ENCODE measurements around the gene DCDC1. TPM values are rescaled to one million over a fixed set of nuclear protein-coding genes. Genes with fewer than 3 reads are reported as not detected.

DCDC1 gene
- total RNA-seq, 1 experiment from 2014 or later: under 0.01 TPM

GRCh38 chr11:31237819-31238760 lies 131.4 kb downstream of the DCDC1 start:
- peak; percentile 8 for DNase-seq (ENCODE audit: low read depth)

- DNase-seq (ENCODE audit: low read depth): peak; percentile 7
Measured at GRCh38 chr11:31236143-31236542, 133.4 kb downstream of the DCDC1 start.

GRCh38 chr11:31233425-31233824 lies 136.1 kb downstream of the DCDC1 start:
- peak; percentile 1 for DNase-seq (ENCODE audit: low read depth)

- DNase-seq (ENCODE audit: low read depth): no peak
Measured at GRCh38 chr11:31231601-31232000, 137.9 kb downstream of the DCDC1 start.

- no peak for DNase-seq (ENCODE audit: low read depth)
Measured at GRCh38 chr11:31218847-31219246, 150.7 kb downstream of the DCDC1 start.

GRCh38 chr11:31214372-31214771 lies 155.2 kb downstream of the DCDC1 start:
- no peak for DNase-seq (ENCODE audit: low read depth)

GRCh38 chr11:31199378-31199777 lies 170.2 kb downstream of the DCDC1 start:
- no peak for DNase-seq (ENCODE audit: low read depth)

- no peak for DNase-seq (ENCODE audit: low read depth)
Measured at GRCh38 chr11:31173926-31174680, 195.4 kb downstream of the DCDC1 start.

GRCh38 chr11:31160504-31161422 lies 208.8 kb downstream of the DCDC1 start:
- peak; percentile 2 for DNase-seq (ENCODE audit: low read depth)

GRCh38 chr11:31150841-31151240 lies 218.7 kb downstream of the DCDC1 start:
- DNase-seq (ENCODE audit: low read depth): no peak

GRCh38 chr11:31150011-31150410 lies 219.5 kb downstream of the DCDC1 start:
- DNase-seq (ENCODE audit: low read depth): no peak

- no peak for DNase-seq (ENCODE audit: low read depth)
Measured at GRCh38 chr11:31141789-31142188, 227.8 kb downstream of the DCDC1 start.

- DNase-seq (ENCODE audit: low read depth): no peak
Measured at GRCh38 chr11:31139479-31139878, 230.1 kb downstream of the DCDC1 start.

GRCh38 chr11:31132531-31133421 lies 236.8 kb downstream of the DCDC1 start:
- no peak for DNase-seq (ENCODE audit: low read depth)

- no peak for DNase-seq (ENCODE audit: low read depth)
Measured at GRCh38 chr11:31131760-31132159, 237.8 kb downstream of the DCDC1 start.

- no peak for DNase-seq (ENCODE audit: low read depth)
Measured at GRCh38 chr11:31127290-31127689, 242.2 kb downstream of the DCDC1 start.

GRCh38 chr11:31120428-31120827 lies 249.1 kb downstream of the DCDC1 start:
- DNase-seq (ENCODE audit: low read depth): no peak

- DNase-seq (ENCODE audit: low read depth): no peak
Measured at GRCh38 chr11:31118566-31118965, 251.0 kb downstream of the DCDC1 start.

GRCh38 chr11:31117038-31117437 lies 252.5 kb downstream of the DCDC1 start:
- no peak for DNase-seq (ENCODE audit: low read depth)

- DNase-seq (ENCODE audit: low read depth): no peak
Measured at GRCh38 chr11:31114442-31114841, 255.1 kb downstream of the DCDC1 start.

GRCh38 chr11:31110830-31111229 lies 258.7 kb downstream of the DCDC1 start:
- no peak for DNase-seq (ENCODE audit: low read depth)
